HG03135 (cell line): ENCODE measurements around the gene EXOC3.
"Not testable (repeated sequence)": the region's sequence is repeated elsewhere in the genome, so short reads cannot be mapped to it uniquely, and the experiment has no call there.

Experiments used
- ATAC-seq: cut with Tn5 transposase; IDR thresholded peaks from one replicate; pipeline ENCODE4 v1.9.1; 2021; ENCODE audit warnings: mild to moderate bottlenecking, moderate library complexity; ENCODE audit not compliant: unreplicated experiment

EXOC3 gene

GRCh38 chr5:472076-472655 is 29.2 kb downstream of the EXOC3 start:
- peak; percentile 14 for ATAC-seq

DNA sequence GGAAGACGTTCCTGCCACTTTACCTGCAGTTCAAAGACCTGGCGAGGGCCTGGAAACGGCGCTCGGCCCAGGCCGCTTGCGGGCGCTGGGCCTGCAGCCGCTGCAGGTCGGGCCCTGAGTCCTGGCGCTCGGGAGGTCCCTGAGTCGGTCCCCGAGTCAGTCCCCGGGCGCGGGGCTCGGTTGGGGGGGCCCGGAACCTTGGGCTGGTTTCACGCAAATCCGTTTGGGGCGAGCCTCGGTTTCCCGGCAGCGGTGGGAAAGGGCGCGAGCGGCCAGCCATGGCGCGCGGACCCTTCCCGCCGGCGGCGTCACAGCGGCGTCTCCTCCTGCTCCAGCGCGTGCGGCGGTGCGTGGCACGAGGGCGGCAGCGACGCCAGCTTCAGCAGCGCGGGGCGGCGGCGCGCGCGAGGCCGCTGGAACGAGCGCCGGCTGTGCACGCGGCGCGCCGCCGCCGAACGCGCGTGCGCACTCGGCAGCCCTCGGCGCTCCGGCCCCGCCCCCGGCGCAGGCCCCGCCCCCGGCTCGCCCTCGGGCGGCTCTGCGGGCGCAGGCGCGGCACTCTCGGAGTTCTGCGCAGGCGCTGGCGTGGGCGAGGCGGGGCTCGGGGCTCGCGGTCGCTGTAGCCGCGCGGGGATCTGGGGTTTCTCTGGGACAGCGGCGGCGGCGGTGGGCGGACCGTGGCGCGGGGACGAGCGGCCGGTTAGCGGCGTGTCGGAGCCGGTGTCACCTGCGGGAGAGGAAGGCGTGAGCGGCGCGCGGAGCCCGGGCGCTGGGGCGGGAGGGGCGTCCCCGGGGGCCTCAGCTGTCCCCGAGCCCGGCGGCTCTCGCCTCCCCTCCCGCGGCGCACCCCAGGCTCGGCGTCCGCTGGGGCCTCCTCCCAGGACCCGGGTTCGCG is 29.9 kb downstream of the EXOC3 start:
- ATAC-seq, result peak; percentile 62

DNA sequence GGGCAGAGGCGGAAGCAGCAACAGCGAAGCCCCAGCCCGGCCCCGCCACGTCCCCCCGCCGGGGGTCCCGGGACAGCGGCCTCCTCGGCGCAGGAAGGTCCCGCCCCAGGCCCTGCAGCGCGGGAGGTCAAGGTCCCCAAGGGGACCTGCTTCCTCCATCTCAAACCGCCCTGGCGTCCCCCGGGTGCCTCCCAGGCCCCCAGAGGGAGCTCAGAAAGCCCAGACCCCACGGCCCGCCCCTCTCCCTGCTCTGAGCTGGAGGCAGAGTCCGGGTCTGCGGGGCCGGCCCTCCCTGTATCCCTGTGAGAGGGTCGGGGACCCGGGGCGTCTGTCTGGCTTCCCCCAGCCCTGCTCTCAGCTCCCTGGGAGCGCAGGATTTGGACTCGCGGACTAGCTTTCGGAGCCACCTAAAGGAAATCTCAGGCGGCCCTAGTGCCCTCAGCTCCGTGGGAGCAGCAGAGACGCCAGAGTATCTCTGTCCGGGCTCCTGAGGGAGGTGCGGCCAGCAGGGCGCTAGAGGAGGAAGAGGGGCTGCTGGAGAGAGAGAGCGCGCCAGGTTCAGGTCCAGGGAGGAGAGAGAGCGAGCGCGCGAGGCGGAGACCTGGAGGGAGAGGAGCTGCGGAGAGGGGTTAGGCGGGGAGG is 30.7 kb downstream of the EXOC3 start:
- peak; percentile 23 for ATAC-seq

- ATAC-seq, result not testable (repeated sequence)
These were observed 31.4 kb downstream of the EXOC3 start for GRCh38 chr5:474232-474839.

GRCh38 chr5:474840-475661 is 32.1 kb downstream of the EXOC3 start:
- ATAC-seq, result no peak

DNA sequence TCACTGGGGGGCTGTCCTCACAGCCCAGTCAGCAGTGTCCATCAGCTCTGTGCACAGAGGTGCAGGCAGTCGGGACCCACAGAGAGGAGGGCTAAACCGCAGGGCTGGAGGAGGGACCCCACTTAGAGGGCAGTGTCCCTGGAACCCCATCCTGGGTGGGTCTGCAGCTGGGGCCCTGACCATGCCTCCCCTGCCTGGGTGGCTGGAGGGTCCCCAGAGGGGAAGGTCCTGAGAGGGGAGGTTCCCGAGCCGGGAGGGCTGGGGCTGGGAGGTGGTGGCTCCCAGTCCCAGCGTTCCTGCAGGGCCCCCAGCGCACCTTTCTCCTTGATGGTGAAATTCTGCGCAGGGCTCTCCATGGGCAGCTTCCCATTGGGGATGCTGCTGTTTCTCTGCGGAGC is 32.7 kb downstream of the EXOC3 start:
- no peak for ATAC-seq

- no peak for ATAC-seq
These were observed 33.3 kb downstream of the EXOC3 start for GRCh38 chr5:476102-476813.

DNA sequence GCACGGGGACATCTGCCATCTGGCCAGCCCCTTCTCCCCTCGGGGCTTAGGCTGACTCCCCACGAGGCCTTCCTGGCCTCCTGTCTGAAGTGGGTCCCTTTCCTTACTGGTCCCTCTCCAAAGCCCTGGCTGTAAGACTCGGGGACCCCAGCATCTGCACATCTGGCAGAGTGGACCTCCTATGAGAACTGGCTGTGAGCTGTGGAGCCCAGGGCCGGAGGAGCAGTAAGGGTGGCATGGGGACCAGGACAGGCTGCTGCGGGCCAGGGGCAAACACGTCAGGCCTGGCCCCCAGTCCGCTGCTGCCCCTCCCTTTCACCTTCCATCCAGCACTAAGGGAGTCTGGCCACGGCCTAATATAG is 33.8 kb downstream of the EXOC3 start:
- no peak for ATAC-seq

- ATAC-seq, result no peak
These were observed 34.3 kb downstream of the EXOC3 start for GRCh38 chr5:477247-477646.

GRCh38 chr5:477871-478270 is 34.9 kb downstream of the EXOC3 start:
- ATAC-seq, result no peak

DNA sequence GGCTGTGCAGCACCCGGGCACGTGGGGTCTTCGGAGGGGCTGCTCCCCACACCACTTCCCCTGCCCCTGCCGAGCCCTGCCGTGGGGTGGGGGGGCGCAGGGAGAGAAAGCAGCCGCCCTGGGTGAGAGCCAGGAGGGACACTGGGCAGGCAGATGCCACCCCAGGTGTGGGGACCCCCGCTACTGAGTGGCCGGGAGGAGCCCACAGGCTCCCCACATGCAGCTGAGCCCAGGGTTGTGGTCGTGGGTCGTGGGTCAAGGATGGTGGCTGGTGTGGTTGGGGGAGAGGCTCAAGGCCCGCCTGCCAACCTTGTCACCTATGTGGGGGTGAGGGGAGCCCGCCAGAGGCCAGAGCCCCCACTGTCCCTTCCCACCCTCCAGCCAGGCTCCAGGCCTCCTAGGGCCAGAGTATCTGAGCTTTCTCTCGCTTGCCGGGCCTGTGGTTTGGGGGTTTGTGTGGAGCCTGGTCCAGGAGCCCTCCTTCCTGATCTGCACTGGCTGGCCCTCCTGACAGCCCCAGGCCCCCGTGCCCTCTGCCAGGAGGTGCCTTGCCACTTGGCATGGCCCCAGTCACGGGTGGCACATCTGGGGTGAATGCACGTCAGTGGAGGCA is 35.5 kb downstream of the EXOC3 start:
- ATAC-seq, result no peak

GRCh38 chr5:478982-479535 is 36.1 kb downstream of the EXOC3 start:
- ATAC-seq, result no peak

- ATAC-seq, result no peak
These were observed 36.8 kb downstream of the EXOC3 start for GRCh38 chr5:479566-480319.

DNA sequence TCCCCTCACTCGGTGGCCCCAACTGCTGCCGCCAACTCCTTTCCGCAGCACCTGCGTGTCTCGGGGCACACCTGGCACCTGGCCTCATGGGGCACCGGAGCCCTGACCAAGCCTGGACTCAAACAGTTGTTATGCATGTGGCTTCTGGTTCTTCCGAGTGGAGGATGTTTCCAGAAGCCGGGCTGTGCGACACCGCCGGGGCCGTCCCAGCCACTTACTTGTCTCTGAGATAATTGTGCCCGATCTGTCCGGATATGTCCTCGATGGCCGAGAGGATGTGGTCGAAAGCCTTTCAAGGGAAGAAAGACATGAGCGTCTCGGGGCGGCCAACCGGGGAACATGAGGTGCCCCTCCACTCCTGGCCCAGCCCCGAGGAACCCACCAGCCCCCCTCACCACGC is 38.4 kb downstream of the EXOC3 start:
- no peak for ATAC-seq

DNA sequence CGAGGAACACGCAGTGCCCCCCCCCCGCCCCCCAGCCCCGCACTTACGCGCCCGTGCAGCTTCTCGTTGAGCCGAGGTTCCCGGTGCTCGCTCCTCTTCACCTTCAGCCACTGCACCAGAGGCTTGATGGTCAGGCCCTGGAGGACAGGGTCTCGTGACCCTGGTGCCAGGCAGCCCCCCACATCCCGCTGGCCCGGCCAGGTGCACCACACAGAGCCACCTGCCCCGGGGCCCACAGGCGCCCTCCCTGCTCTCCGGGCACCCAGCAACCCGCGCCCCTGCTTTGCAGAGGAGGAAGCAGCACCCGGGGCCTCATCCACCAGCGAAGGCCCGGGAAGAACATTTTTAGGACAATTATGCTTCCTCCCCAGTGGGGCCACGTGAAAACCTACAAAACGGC is 39.0 kb downstream of the EXOC3 start:
- ATAC-seq, result no peak

DNA sequence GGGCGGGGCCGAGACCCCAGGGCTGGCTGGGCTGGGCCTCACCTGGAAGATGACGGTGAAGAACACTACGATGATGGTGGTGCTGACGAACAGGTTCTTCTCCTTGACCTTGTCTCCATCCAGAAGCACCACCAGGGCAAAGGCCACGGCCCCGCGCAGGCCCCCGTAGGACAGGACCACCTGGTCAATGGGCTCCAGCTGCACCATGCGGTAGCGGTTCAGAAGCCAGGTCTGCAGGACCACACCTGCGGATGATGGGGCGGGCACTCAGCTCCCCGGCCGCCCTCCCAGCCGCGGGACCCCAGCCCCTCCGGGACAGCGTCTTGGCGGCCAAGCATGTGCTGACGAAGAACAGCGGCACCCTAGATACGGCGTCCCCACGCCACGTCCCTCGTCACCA is 39.5 kb downstream of the EXOC3 start:
- ATAC-seq, result no peak

DNA sequence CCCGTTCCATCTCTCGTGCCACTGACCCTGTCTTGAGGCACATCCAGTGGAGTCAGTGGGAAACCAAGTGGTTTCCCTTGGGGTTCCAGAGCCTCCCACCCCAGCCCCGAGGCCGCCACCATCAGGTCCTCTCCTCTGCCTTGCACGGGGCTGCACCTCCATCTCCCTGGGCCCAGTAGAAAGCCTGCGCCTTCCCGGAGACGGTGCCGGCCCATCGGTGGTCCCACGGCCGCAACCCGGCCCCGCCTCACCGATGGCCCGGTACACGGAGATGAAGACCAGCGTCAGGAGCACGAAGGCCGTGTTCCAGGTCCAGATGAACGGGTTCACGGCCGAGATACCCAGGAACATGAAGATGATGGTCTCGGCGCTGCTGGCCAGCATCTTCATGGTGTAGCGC is 40.0 kb downstream of the EXOC3 start:
- no peak for ATAC-seq

DNA sequence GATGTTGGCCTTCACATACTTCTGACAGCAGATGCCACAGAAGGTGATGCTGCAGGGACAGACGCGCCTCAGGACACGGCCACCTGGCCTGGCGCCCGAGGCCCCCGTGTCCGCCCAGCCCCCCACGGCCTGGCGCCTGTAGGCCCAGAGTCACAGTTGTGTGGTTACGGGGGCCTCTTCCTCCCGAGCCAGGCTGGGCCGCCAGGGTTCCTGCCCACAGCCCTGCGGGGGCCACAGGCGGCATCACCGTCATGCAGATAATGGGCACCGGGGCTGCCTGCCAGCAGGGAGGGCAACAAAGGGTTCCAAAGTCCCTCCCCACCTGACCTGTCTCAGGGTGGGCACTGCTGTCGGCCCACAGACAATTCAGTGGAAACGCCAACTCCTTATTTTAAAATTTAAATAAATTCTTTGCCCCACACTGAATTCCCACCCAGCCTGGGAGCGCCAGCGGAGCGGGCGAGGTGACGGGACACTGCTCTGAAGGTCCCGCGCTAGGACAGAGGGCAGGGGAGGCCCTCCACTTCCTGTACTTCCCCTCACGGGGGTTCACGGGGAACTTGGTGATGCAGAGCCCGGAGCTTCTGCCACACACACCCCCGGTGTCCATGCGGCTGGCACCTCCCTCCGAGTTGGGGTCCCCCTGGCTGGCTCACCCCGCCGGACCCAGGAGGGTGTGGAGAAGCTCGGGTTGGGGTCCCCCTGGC is 40.6 kb downstream of the EXOC3 start:
- no peak for ATAC-seq
